ENCODE measurements around the gene PERCC1.
A peak's percentile ranks its signal among the peaks of the same experiment; 100 is the strongest.

The PERCC1 gene

GRCh38 chr16:1398826-1399581, 31.9 kb upstream of the PERCC1 start:
- Mint-ChIP-seq H3K9me3 (no peaks in the 10 kb centered on the region), H3K27ac (no peak overlapping the region), H3K4me3 (no peak overlapping the region), H3K36me3 (ENCODE audit: insufficient read depth) (peaks cover 60% of the 10 kb centered on the region), H3K27me3 (no peaks in the 10 kb centered on the region), H3K4me1 (ENCODE audit: low read depth in 2 of 2) (peaks cover 3 to 7% of the 10 kb centered on the region in 2 donors)
- DNase-seq (no peak), ATAC-seq (replicated peaks) (no peak)

- Mint-ChIP-seq H3K27me3 (no peaks in the 10 kb centered on the region), H3K36me3 (ENCODE audit: insufficient read depth) (peaks cover 55% of the 10 kb centered on the region), H3K27ac (no peak overlapping the region), H3K9me3 (no peaks in the 10 kb centered on the region), H3K4me3 (no peak overlapping the region), H3K4me1 (ENCODE audit: low read depth in 2 of 2) (peaks cover 7 to 15% of the 10 kb centered on the region in 2 donors)
- ATAC-seq (replicated peaks) (no peak), DNase-seq (no peak)
These were observed 29.7 kb upstream of the PERCC1 start for GRCh38 chr16:1401061-1401757.

- ATAC-seq (replicated peaks) (no peak), DNase-seq (no peak)
- peaks cover 54% of the 10 kb centered on the region for H3K36me3 Mint-ChIP-seq (ENCODE audit: insufficient read depth)
- peaks cover 7 to 15% of the 10 kb centered on the region in 2 donors for H3K4me1 Mint-ChIP-seq (ENCODE audit: low read depth in 2 of 2)
- no peak overlapping the region for H3K4me3 Mint-ChIP-seq
- no peaks in the 10 kb centered on the region for H3K27me3 Mint-ChIP-seq
- H3K9me3 Mint-ChIP-seq = no peaks in the 10 kb centered on the region
- H3K27ac Mint-ChIP-seq = no peak overlapping the region
These were observed 29.1 kb upstream of the PERCC1 start for GRCh38 chr16:1401758-1402154.

GRCh38 chr16:1403036-1403435, 27.8 kb upstream of the PERCC1 start:
- Mint-ChIP-seq H3K9me3 (no peaks in the 10 kb centered on the region), H3K4me3 (no peak overlapping the region), H3K27ac (no peak overlapping the region), H3K4me1 (ENCODE audit: low read depth in 2 of 2) (peaks cover 9 to 15% of the 10 kb centered on the region in 2 donors), H3K36me3 (ENCODE audit: insufficient read depth) (peaks cover 57% of the 10 kb centered on the region), H3K27me3 (no peaks in the 10 kb centered on the region)
- no peak for ATAC-seq (replicated peaks)
- no peak for DNase-seq

- no peak overlapping the region for H3K27ac Mint-ChIP-seq
These were observed 27.1 kb upstream of the PERCC1 start for GRCh38 chr16:1403733-1404132.

GRCh38 chr16:1407753-1408152, 23.1 kb upstream of the PERCC1 start:
- H3K9me3 Mint-ChIP-seq = no peaks in the 10 kb centered on the region

More at GRCh38 chr16:1403733-1404132, 27.1 kb upstream of the PERCC1 start:
- ATAC-seq (replicated peaks) = no peak
- Mint-ChIP-seq H3K9me3 (no peaks in the 10 kb centered on the region), H3K36me3 (ENCODE audit: insufficient read depth) (peaks cover 56% of the 10 kb centered on the region), H3K4me1 (ENCODE audit: low read depth in 2 of 2) (peaks cover 11 to 19% of the 10 kb centered on the region in 2 donors), H3K27me3 (no peaks in the 10 kb centered on the region), H3K4me3 (no peak overlapping the region)
- no peak for DNase-seq

GRCh38 chr16:1408171-1408837, 22.6 kb upstream of the PERCC1 start:
- H3K27me3 Mint-ChIP-seq = no peaks in the 10 kb centered on the region
- peaks cover 10 to 12% of the 10 kb centered on the region in 2 donors for H3K4me1 Mint-ChIP-seq (ENCODE audit: low read depth in 2 of 2)
- ATAC-seq (replicated peaks) = peak; percentile 95
- H3K4me3 Mint-ChIP-seq = peak overlapping the region; percentile 74 to 81
- H3K27ac Mint-ChIP-seq = peak overlapping the region; percentile 25 to 77
- peaks cover 44% of the 10 kb centered on the region for H3K36me3 Mint-ChIP-seq (ENCODE audit: insufficient read depth)
- no peaks in the 10 kb centered on the region for H3K9me3 Mint-ChIP-seq
- peak; percentile 97 for DNase-seq

More at GRCh38 chr16:1407753-1408152, 23.1 kb upstream of the PERCC1 start:
- Mint-ChIP-seq H3K4me1 (ENCODE audit: low read depth in 2 of 2) (peaks cover 10 to 12% of the 10 kb centered on the region in 2 donors), H3K27ac (peak overlapping the region; percentile 25 to 77), H3K27me3 (no peaks in the 10 kb centered on the region), H3K4me3 (peak overlapping the region; percentile 74 to 81), H3K36me3 (ENCODE audit: insufficient read depth) (peaks cover 46% of the 10 kb centered on the region)
- DNase-seq (no peak), ATAC-seq (replicated peaks) (no peak)

GRCh38 chr16:1412847-1413246, 18.0 kb upstream of the PERCC1 start:
- H3K9me3 Mint-ChIP-seq = no peaks in the 10 kb centered on the region
- no peak for ATAC-seq (replicated peaks)
- DNase-seq = no peak
- peak overlapping the region; percentile 52 to 82 for H3K4me3 Mint-ChIP-seq
- H3K27ac Mint-ChIP-seq = no peak overlapping the region
- H3K36me3 Mint-ChIP-seq (ENCODE audit: insufficient read depth) = peaks cover 41% of the 10 kb centered on the region
- peaks cover 10 to 14% of the 10 kb centered on the region in 2 donors for H3K4me1 Mint-ChIP-seq (ENCODE audit: low read depth in 2 of 2)
- H3K27me3 Mint-ChIP-seq = no peaks in the 10 kb centered on the region

- DNase-seq = peak; percentile 43 to 61 (median 56)
- H3K27me3 Mint-ChIP-seq = no peaks in the 10 kb centered on the region
- peaks cover 8 to 17% of the 10 kb centered on the region in 2 donors for H3K4me1 Mint-ChIP-seq (ENCODE audit: low read depth in 2 of 2)
- no peaks in the 10 kb centered on the region for H3K9me3 Mint-ChIP-seq
- ATAC-seq (replicated peaks) = peak; percentile 62
- H3K27ac Mint-ChIP-seq = peak overlapping the region; percentile 76 to 87
- H3K4me3 Mint-ChIP-seq = peak overlapping the region; percentile 82 to 83
- peaks cover 35% of the 10 kb centered on the region for H3K36me3 Mint-ChIP-seq (ENCODE audit: insufficient read depth)
These were observed 17.0 kb upstream of the PERCC1 start for GRCh38 chr16:1413684-1414531.

- ATAC-seq (replicated peaks) (peak; percentile 67), DNase-seq (peak; percentile 65 to 71 (median 70))
- H3K36me3 Mint-ChIP-seq (ENCODE audit: insufficient read depth) = peaks cover 39% of the 10 kb centered on the region
- no peaks in the 10 kb centered on the region for H3K9me3 Mint-ChIP-seq
- no peaks in the 10 kb centered on the region for H3K27me3 Mint-ChIP-seq
- H3K4me1 Mint-ChIP-seq (ENCODE audit: low read depth in 2 of 2) = peaks cover 10 to 17% of the 10 kb centered on the region in 2 donors
- H3K27ac Mint-ChIP-seq = peak within 1 kb of the TSS; percentile 76 to 92
- peak within 1 kb of the TSS; percentile 83 to 89 for H3K4me3 Mint-ChIP-seq
These were observed 16.2 kb upstream of the PERCC1 start, which contains the start of gene UNKL for GRCh38 chr16:1414532-1415260. UNKL (minus strand) TSS chr16:1414704; CDS start chr16:1414691, 13 bp downstream.

- DNase-seq (no peak), ATAC-seq (replicated peaks) (no peak)
- Mint-ChIP-seq H3K36me3 (ENCODE audit: insufficient read depth) (peaks cover 43% of the 10 kb centered on the region), H3K4me3 (no peak overlapping the region), H3K27me3 (no peaks in the 10 kb centered on the region), H3K27ac (peak overlapping the region in 1 of 2 donors; percentile 77), H3K4me1 (ENCODE audit: low read depth in 2 of 2) (peaks cover 15 to 27% of the 10 kb centered on the region in 2 donors), H3K9me3 (no peaks in the 10 kb centered on the region)
These were observed 14.3 kb upstream of the PERCC1 start for GRCh38 chr16:1416521-1416941.

- DNase-seq (no peak), ATAC-seq (replicated peaks) (no peak)
- Mint-ChIP-seq H3K4me1 (ENCODE audit: low read depth in 2 of 2) (peaks cover 12 to 23% of the 10 kb centered on the region in 2 donors), H3K9me3 (no peaks in the 10 kb centered on the region), H3K27me3 (no peaks in the 10 kb centered on the region), H3K36me3 (ENCODE audit: insufficient read depth) (peaks cover 18% of the 10 kb centered on the region), H3K4me3 (peak overlapping the region; percentile 91 to 93), H3K27ac (peak overlapping the region; percentile 94 to 98)
These were observed 10.8 kb upstream of the PERCC1 start for GRCh38 chr16:1420111-1420539.
